K562 (cell line): ENCODE data around the gene PDLIM7. TPM values are rescaled to one million over a fixed set of nuclear protein-coding genes. Genes with fewer than 3 reads are reported as not detected.

Source experiments
- ARID3A ChIP-seq: IDR thresholded peaks from 2 replicates; pipeline ENCODE4 v1.6.1; 2012; ENCODE audit warnings: low read depth, low read length, improper control_type of control experiment, borderline replicate concordance
- ATF3 ChIP-seq, 2 experiments: fragments of 450-650 bp in 1 of 2; sonication (generic) in 1 of 2; formaldehyde crosslinking in 1 of 2; IDR thresholded peaks in 1 of 2; conservative IDR thresholded peaks in 1 of 2; 2 replicates each; pipeline versions ENCODE4 v1.6.1 to v1.8.1; 2016 to 2023; ENCODE audit warnings: mild to moderate bottlenecking in 2 of 2, moderate library complexity in 2 of 2, inconsistent platforms in 1 of 2, missing genetic modification reagents in 1 of 2
- BACH1 ChIP-seq: fragments of 200-800 bp; sonication (Bioruptor generic); IDR thresholded peaks from 2 replicates; pipeline ENCODE4 v1.6.1; 2016; ENCODE audit warnings: missing genetic modification characterization, missing compliant biosample characterization
- HNRNPH1 ChIP-seq: fragments of 200-400 bp; formaldehyde crosslinking; optimal IDR thresholded peaks from 2 replicates; pipeline ENCODE3; 2017; ENCODE audit warnings: low read depth, mild to moderate bottlenecking, low read length, moderate library complexity
- JUND ChIP-seq, 2 experiments: IDR thresholded peaks; 2 replicates in 1 of 2; 3 replicates in 1 of 2; pipeline ENCODE4 v1.6.1; 2011; ENCODE audit warnings: borderline replicate concordance in 2 of 2, low read depth in 2 of 2, low read length in 2 of 2, improper control_type of control experiment in 1 of 2, missing biosample characterization in 1 of 2, missing genetic modification characterization in 1 of 2, missing genetic modification reagents in 1 of 2
- MYBL2 ChIP-seq, 2 experiments: fragments of 450-650 bp in 1 of 2; sonication (generic) in 1 of 2; formaldehyde crosslinking in 1 of 2; IDR thresholded peaks; 2 replicates each; pipeline versions ENCODE4 v1.6.1 to v1.8.1; 2017 to 2022; ENCODE audit warnings: borderline replicate concordance in 1 of 2, inconsistent platforms in 1 of 2, low read depth in 1 of 2, mild to moderate bottlenecking in 1 of 2, missing genetic modification reagents in 1 of 2, moderate library complexity in 1 of 2
- NFYB ChIP-seq: IDR thresholded peaks from 2 replicates; pipeline ENCODE4 v1.6.1; 2011; ENCODE audit warnings: mild to moderate bottlenecking, moderate library complexity; ENCODE audit not compliant: insufficient read length; ENCODE audit errors: extremely low read depth
- PKNOX1 ChIP-seq: fragments of 450-650 bp; IDR thresholded peaks from 2 replicates; pipeline ENCODE4 v1.6.1; 2016
- RBBP5 ChIP-seq: fragments of 200-600 bp; sonication (generic); IDR thresholded peaks from 2 replicates; pipeline ENCODE4 v1.6.1; 2012; ENCODE audit warnings: borderline replicate concordance, mild to moderate bottlenecking, low read length, control low read depth, inconsistent platforms; ENCODE audit not compliant: insufficient read depth, poor library complexity, severe bottlenecking
- SMAD3 ChIP-seq: fragments of 450-650 bp; formaldehyde crosslinking; conservative IDR thresholded peaks from 2 replicates; pipeline ENCODE4 v1.4.0; 2020; ENCODE audit warnings: mild to moderate bottlenecking
- SPI1 ChIP-seq: IDR thresholded peaks from 2 replicates; pipeline ENCODE4 v1.6.1; 2011; ENCODE audit warnings: low read depth, low read length, control low read depth, borderline replicate concordance
- TEAD2 ChIP-seq: fragments of 450-650 bp; IDR thresholded peaks from 2 replicates; pipeline ENCODE4 v1.6.1; 2016; ENCODE audit warnings: missing genetic modification characterization, control low read depth, missing compliant biosample characterization
- TEAD4 ChIP-seq, 2 experiments: sonication (generic) in 1 of 2; formaldehyde crosslinking in 1 of 2; IDR thresholded peaks; 2 replicates each; pipeline versions ENCODE4 v1.6.1 to v1.8.0; 2012 to 2022; ENCODE audit warnings: borderline replicate concordance in 1 of 2, inconsistent platforms in 1 of 2, low read length in 1 of 2, mild to moderate bottlenecking in 1 of 2, missing genetic modification reagents in 1 of 2
- U2AF1 ChIP-seq: fragments of 200-400 bp; formaldehyde crosslinking; optimal IDR thresholded peaks from 2 replicates; pipeline ENCODE3; 2017; ENCODE audit warnings: mild to moderate bottlenecking, low read depth, low read length, moderate library complexity
- ZBTB1 ChIP-seq: sonication (generic); formaldehyde crosslinking; IDR thresholded peaks from 2 replicates; pipeline ENCODE4 v1.8.1; 2023; ENCODE audit warnings: missing genetic modification reagents, low read depth, mild to moderate bottlenecking, borderline replicate concordance
- ZNF12 ChIP-seq: sonication (generic); formaldehyde crosslinking; IDR thresholded peaks from 2 replicates; pipeline ENCODE4 v1.4.0; 2020; ENCODE audit warnings: mild to moderate bottlenecking, missing genetic modification reagents
- ZNF274 ChIP-seq: IDR thresholded peaks from 2 replicates; pipeline ENCODE4 v1.6.1; 2011; ENCODE audit warnings: low read depth, mild to moderate bottlenecking, low read length, moderate library complexity, borderline replicate concordance
- ZNF384 ChIP-seq: IDR thresholded peaks from 2 replicates; pipeline ENCODE4 v1.6.1; 2012; ENCODE audit warnings: low read depth, low read length, improper control_type of control experiment
- ZNF431 ChIP-seq: sonication (generic); formaldehyde crosslinking; IDR thresholded peaks from 2 replicates; pipeline ENCODE4 v1.8.0; 2022; ENCODE audit warnings: mild to moderate bottlenecking, missing genetic modification reagents
- ZNF699 ChIP-seq: fragments of 250-450 bp; sonication (Bioruptor Pico); IDR thresholded peaks from 2 replicates; pipeline ENCODE4 v1.8.0; 2021; ENCODE audit warnings: mild to moderate bottlenecking, moderate library complexity; ENCODE audit not compliant: insufficient replicate concordance
- ZNF717 ChIP-seq: fragments of 250-450 bp; sonication (Bioruptor Pico); IDR thresholded peaks from 2 replicates; pipeline ENCODE4 v1.5.0; 2021
- ZNF764 ChIP-seq: fragments of 250-450 bp; sonication (Bioruptor Pico); IDR thresholded peaks from 2 replicates; pipeline ENCODE4 v1.4.0; 2020; ENCODE audit warnings: low read depth, mild to moderate bottlenecking, moderate library complexity
- polyA plus RNA-seq, 8 experiments: library from polyadenylated mRNA; depleted of rRNA in 4 of 8; stranded (reverse) in 5 of 8; unstranded in 3 of 8; fragments of >200 nt; fragmentation: Nextera tagmentation in 2 of 8; fragmentation: Illumina TruSeq in 1 of 8; extraction: Ambion mirVana in 2 of 8; extraction: Trizol in 1 of 8; gene quantifications; 2 replicates each; pipeline versions ENCODE4 v1.2.1 to v1.2.3, GENCODE V29; 2011 to 2014; ENCODE audit warnings: inconsistent platforms in 1 of 8, missing spikeins in 1 of 8
- total RNA-seq, 7 experiments: library from RNA; depleted of rRNA in 6 of 7; stranded (reverse); fragments of >200 nt in 6 of 7; fragmentation: Illumina TruSeq in 2 of 7; extraction: Trizol in 2 of 7; gene quantifications; 2 replicates each; pipeline versions ENCODE4 v1.2.1 to v1.2.3, GENCODE V29; 2011 to 2021; ENCODE audit warnings: low replicate concordance in 1 of 7

The PDLIM7 gene
- total and polyA plus RNA-seq, 9 of the 15 experiments (the other 6 are each of a cell fraction or from before 2014, with no cell fraction given), result 2.1 to 124 (median 32.6) TPM

- TF ChIP-seq HNRNPH1 (no peak), ZNF274 (no peak), ATF3 (IDR thresholded peaks at IDR 0.05) (no peak), ATF3 (CRISPR knock-in tag; conservative IDR thresholded peaks at IDR 0.05) (peak; percentile 67; the same call in 1 of the 2 replicates), U2AF1 (peak; percentile 36), RBBP5 (peak; percentile 56), SMAD3 (CRISPR knock-in tag) (no peak), ZNF764 (CRISPR knock-in tag) (no peak), ZNF12 (CRISPR knock-in tag) (no peak), ZNF384 (no peak), TEAD4 (IDR thresholded peaks at IDR 0.05; ENCODE audit: low read length) (no peak), TEAD4 (CRISPR knock-in tag; IDR thresholded peaks at IDR 0.05; ENCODE audit: borderline replicate concordance) (no peak), ZBTB1 (CRISPR knock-in tag) (peak; percentile 98), TEAD2 (tag) (no peak), ZNF699 (no peak), NFYB (no peak), JUND (IDR thresholded peaks at IDR 0.05; ENCODE audit: borderline replicate concordance, low read depth, low read length) (peak; percentile 20), JUND (tag; IDR thresholded peaks at IDR 0.05; ENCODE audit: borderline replicate concordance, low read depth, low read length) (peak; percentile 43; the same call in 1 of the 3 replicates), MYBL2 (IDR thresholded peaks at IDR 0.05; ENCODE audit: low read depth) (no peak), MYBL2 (CRISPR knock-in tag; IDR thresholded peaks at IDR 0.05; ENCODE audit: borderline replicate concordance) (no peak), SPI1 (no peak), ARID3A (no peak), ZNF431 (CRISPR knock-in tag) (peak; percentile 31; the same call in 1 of the 2 replicates), BACH1 (no peak), PKNOX1 (no peak), ZNF717 (CRISPR knock-in tag) (no peak)
These were observed 42.3 kb downstream of the PDLIM7 start (continued) for GRCh38 chr5:177455036-177455660.
